ENCODE data around the gene PDCD4.
A peak's percentile ranks its signal among the peaks of the same experiment; 100 is the strongest.

PDCD4 gene

GRCh38 chr10:110872984-110873923, 1.5 kb downstream of the PDCD4 start:
- H3K9me3 ChIP-seq (ENCODE audit: insufficient read depth, low read depth, low read length), result no peaks in the 10 kb centered on the region
- peak overlapping the region; percentile 96 for H3K27ac ChIP-seq (ENCODE audit: low read depth, low read length)
- peak overlapping the region; percentile 71 for H3K4me3 ChIP-seq (ENCODE audit: low read length)
- peaks cover 20% of the 10 kb centered on the region for H3K4me1 ChIP-seq (ENCODE audit: insufficient read depth, low read length)
- peak overlapping the region; percentile 68 for H3K9ac ChIP-seq (ENCODE audit: low read depth, low read length)
- WGBS, result 48% methylated on average over 16 of the region's 16 CpGs
- no peaks in the 10 kb centered on the region for H3K27me3 ChIP-seq (ENCODE audit: insufficient read depth, low read length)
- H3K36me3 ChIP-seq (ENCODE audit: insufficient read depth, low read length), result peaks cover 7% of the 10 kb centered on the region

- peaks cover 11% of the 10 kb centered on the region for H3K36me3 ChIP-seq (ENCODE audit: insufficient read depth, low read length)
- H3K4me3 ChIP-seq (ENCODE audit: low read length), result peak overlapping the region; percentile 71; the same call in 1 of the 2 replicates
- no peaks in the 10 kb centered on the region for H3K27me3 ChIP-seq (ENCODE audit: insufficient read depth, low read length)
- H3K4me1 ChIP-seq (ENCODE audit: insufficient read depth, low read length), result peaks cover 20% of the 10 kb centered on the region
- no peak overlapping the region for H3K27ac ChIP-seq (ENCODE audit: low read depth, low read length)
- no CpG with 5 or more reads among the region's 2 CpGs for WGBS
- no peaks in the 10 kb centered on the region for H3K9me3 ChIP-seq (ENCODE audit: insufficient read depth, low read depth, low read length)
- no peak overlapping the region for H3K9ac ChIP-seq (ENCODE audit: low read depth, low read length)
Observed at GRCh38 chr10:110873951-110874350, 2.2 kb downstream of the PDCD4 start.

- WGBS, result 94% methylated on average over 2 of the region's 2 CpGs
- Histone ChIP-seq H3K4me1 (ENCODE audit: insufficient read depth, low read length) (peaks cover 14% of the 10 kb centered on the region), H3K27me3 (ENCODE audit: insufficient read depth, low read length) (no peaks in the 10 kb centered on the region), H3K9me3 (ENCODE audit: insufficient read depth, low read depth, low read length) (no peaks in the 10 kb centered on the region), H3K4me3 (ENCODE audit: low read length) (no peak overlapping the region), H3K27ac (ENCODE audit: low read depth, low read length) (no peak overlapping the region), H3K36me3 (ENCODE audit: insufficient read depth, low read length) (peaks cover 16% of the 10 kb centered on the region), H3K9ac (ENCODE audit: low read depth, low read length) (no peak overlapping the region)
Observed at GRCh38 chr10:110876000-110876399, 4.3 kb downstream of the PDCD4 start.

- no peaks in the 10 kb centered on the region for H3K9me3 ChIP-seq (ENCODE audit: insufficient read depth, low read depth, low read length)
- WGBS, result no CpG with 5 or more reads among the region's 1 CpG
- H3K4me3 ChIP-seq (ENCODE audit: low read length), result no peak overlapping the region
- peaks cover 10% of the 10 kb centered on the region for H3K4me1 ChIP-seq (ENCODE audit: insufficient read depth, low read length)
- H3K36me3 ChIP-seq (ENCODE audit: insufficient read depth, low read length), result peaks cover 24% of the 10 kb centered on the region
- no peaks in the 10 kb centered on the region for H3K27me3 ChIP-seq (ENCODE audit: insufficient read depth, low read length)
- H3K27ac ChIP-seq (ENCODE audit: low read depth, low read length), result no peak overlapping the region
- H3K9ac ChIP-seq (ENCODE audit: low read depth, low read length), result no peak overlapping the region
Observed at GRCh38 chr10:110876788-110877187, 5.1 kb downstream of the PDCD4 start.

GRCh38 chr10:110880012-110880411, 8.3 kb downstream of the PDCD4 start:
- H3K4me3 ChIP-seq (ENCODE audit: low read length), result no peak overlapping the region
- H3K9me3 ChIP-seq (ENCODE audit: insufficient read depth, low read depth, low read length), result no peaks in the 10 kb centered on the region
- peaks cover 51% of the 10 kb centered on the region for H3K36me3 ChIP-seq (ENCODE audit: insufficient read depth, low read length)
- 88% methylated on average over 3 of the region's 3 CpGs for WGBS
- no peak overlapping the region for H3K27ac ChIP-seq (ENCODE audit: low read depth, low read length)
- H3K4me1 ChIP-seq (ENCODE audit: insufficient read depth, low read length), result no peaks in the 10 kb centered on the region
- H3K27me3 ChIP-seq (ENCODE audit: insufficient read depth, low read length), result no peaks in the 10 kb centered on the region
- no peak overlapping the region for H3K9ac ChIP-seq (ENCODE audit: low read depth, low read length)

GRCh38 chr10:110881247-110881646, 9.5 kb downstream of the PDCD4 start:
- Histone ChIP-seq H3K36me3 (ENCODE audit: insufficient read depth, low read length) (peaks cover 54% of the 10 kb centered on the region), H3K4me1 (ENCODE audit: insufficient read depth, low read length) (no peaks in the 10 kb centered on the region), H3K9ac (ENCODE audit: low read depth, low read length) (no peak overlapping the region), H3K27ac (ENCODE audit: low read depth, low read length) (no peak overlapping the region), H3K4me3 (ENCODE audit: low read length) (no peak overlapping the region), H3K27me3 (ENCODE audit: insufficient read depth, low read length) (no peaks in the 10 kb centered on the region), H3K9me3 (ENCODE audit: insufficient read depth, low read depth, low read length) (no peaks in the 10 kb centered on the region)
- WGBS, result 93% methylated on average over 9 of the region's 9 CpGs

- no peak overlapping the region for H3K9ac ChIP-seq (ENCODE audit: low read depth, low read length)
- WGBS, result 92% methylated on average over 4 of the region's 4 CpGs
Observed at GRCh38 chr10:110881905-110882304, 10.2 kb downstream of the PDCD4 start.

GRCh38 chr10:110883924-110884323, 12.2 kb downstream of the PDCD4 start:
- H3K36me3 ChIP-seq (ENCODE audit: insufficient read depth, low read length), result peaks cover 62% of the 10 kb centered on the region
- H3K27ac ChIP-seq (ENCODE audit: low read depth, low read length), result no peak overlapping the region
- H3K9me3 ChIP-seq (ENCODE audit: insufficient read depth, low read depth, low read length), result no peaks in the 10 kb centered on the region
- H3K9ac ChIP-seq (ENCODE audit: low read depth, low read length), result no peak overlapping the region
- no peak overlapping the region for H3K4me3 ChIP-seq (ENCODE audit: low read length)
- no peaks in the 10 kb centered on the region for H3K4me1 ChIP-seq (ENCODE audit: insufficient read depth, low read length)
- 98% methylated on average over 10 of the region's 10 CpGs for WGBS
- H3K27me3 ChIP-seq (ENCODE audit: insufficient read depth, low read length), result no peaks in the 10 kb centered on the region

More at GRCh38 chr10:110881905-110882304, 10.2 kb downstream of the PDCD4 start:
- H3K27me3 ChIP-seq (ENCODE audit: insufficient read depth, low read length), result no peaks in the 10 kb centered on the region
- H3K4me1 ChIP-seq (ENCODE audit: insufficient read depth, low read length), result no peaks in the 10 kb centered on the region
- no peaks in the 10 kb centered on the region for H3K9me3 ChIP-seq (ENCODE audit: insufficient read depth, low read depth, low read length)
- peaks cover 54% of the 10 kb centered on the region for H3K36me3 ChIP-seq (ENCODE audit: insufficient read depth, low read length)
- no peak overlapping the region for H3K27ac ChIP-seq (ENCODE audit: low read depth, low read length)
- no peak overlapping the region for H3K4me3 ChIP-seq (ENCODE audit: low read length)

- WGBS, result 71% methylated on average over 5 of the region's 5 CpGs
- H3K4me1 ChIP-seq (ENCODE audit: insufficient read depth, low read length), result no peaks in the 10 kb centered on the region
- H3K27ac ChIP-seq (ENCODE audit: low read depth, low read length), result no peak overlapping the region
- H3K36me3 ChIP-seq (ENCODE audit: insufficient read depth, low read length), result peaks cover 70% of the 10 kb centered on the region
- H3K9ac ChIP-seq (ENCODE audit: low read depth, low read length), result no peak overlapping the region
- no peaks in the 10 kb centered on the region for H3K27me3 ChIP-seq (ENCODE audit: insufficient read depth, low read length)
- no peak overlapping the region for H3K4me3 ChIP-seq (ENCODE audit: low read length)
- H3K9me3 ChIP-seq (ENCODE audit: insufficient read depth, low read depth, low read length), result no peaks in the 10 kb centered on the region
Observed at GRCh38 chr10:110885932-110886674, 14.4 kb downstream of the PDCD4 start.

- H3K27me3 ChIP-seq (ENCODE audit: insufficient read depth, low read length), result no peaks in the 10 kb centered on the region
- H3K4me1 ChIP-seq (ENCODE audit: insufficient read depth, low read length), result no peaks in the 10 kb centered on the region
- H3K9me3 ChIP-seq (ENCODE audit: insufficient read depth, low read depth, low read length), result no peaks in the 10 kb centered on the region
- H3K4me3 ChIP-seq (ENCODE audit: low read length), result no peak overlapping the region
- H3K27ac ChIP-seq (ENCODE audit: low read depth, low read length), result no peak overlapping the region
- peaks cover 60% of the 10 kb centered on the region for H3K36me3 ChIP-seq (ENCODE audit: insufficient read depth, low read length)
- no CpG with 5 or more reads among the region's 1 CpG for WGBS
- no peak overlapping the region for H3K9ac ChIP-seq (ENCODE audit: low read depth, low read length)
Observed at GRCh38 chr10:110887560-110887959, 15.8 kb downstream of the PDCD4 start.

GRCh38 chr10:110892602-110893288, 21.0 kb downstream of the PDCD4 start:
- H3K36me3 ChIP-seq (ENCODE audit: insufficient read depth, low read length), result peaks cover 58% of the 10 kb centered on the region
- H3K27ac ChIP-seq (ENCODE audit: low read depth, low read length), result no peak overlapping the region
- no peak overlapping the region for H3K9ac ChIP-seq (ENCODE audit: low read depth, low read length)
- no peaks in the 10 kb centered on the region for H3K4me1 ChIP-seq (ENCODE audit: insufficient read depth, low read length)
- H3K27me3 ChIP-seq (ENCODE audit: insufficient read depth, low read length), result no peaks in the 10 kb centered on the region
- WGBS, result 95% methylated on average over 2 of the region's 3 CpGs
- H3K4me3 ChIP-seq (ENCODE audit: low read length), result no peak overlapping the region
- no peaks in the 10 kb centered on the region for H3K9me3 ChIP-seq (ENCODE audit: insufficient read depth, low read depth, low read length)
